ENCODE data around the gene CYREN.

GRCh38 chr7:135201350-135201749 lies 30.8 kb upstream of the CYREN start:
- no peak for TF ChIP-seq RFX1 (IDR thresholded peaks at IDR 0.05)
- TF ChIP-seq EWSR1 (IDR thresholded peaks at IDR 0.05; ENCODE audit: borderline replicate concordance, low read depth, partially characterized antibody), result no peak
